ENCODE results near the gene CTAG1A.
"Not testable (repeated sequence)": the region's sequence is repeated elsewhere in the genome, so short reads cannot be mapped to it uniquely, and the experiment has no call there.

The CTAG1A gene

GRCh38 chrX:154628960-154629359 is 44.0 kb downstream of the CTAG1A start:
- not testable (repeated sequence) for DNase-seq (ENCODE audit: low read depth); H3K4me3 ChIP-seq (ENCODE audit: control insufficient read depth, low read depth, low read length)

GRCh38 chrX:154630949-154631348 is 46.0 kb downstream of the CTAG1A start:
- H3K4me3 ChIP-seq (ENCODE audit: control insufficient read depth, low read depth, low read length); DNase-seq (ENCODE audit: low read depth): not testable (repeated sequence)

DNA sequence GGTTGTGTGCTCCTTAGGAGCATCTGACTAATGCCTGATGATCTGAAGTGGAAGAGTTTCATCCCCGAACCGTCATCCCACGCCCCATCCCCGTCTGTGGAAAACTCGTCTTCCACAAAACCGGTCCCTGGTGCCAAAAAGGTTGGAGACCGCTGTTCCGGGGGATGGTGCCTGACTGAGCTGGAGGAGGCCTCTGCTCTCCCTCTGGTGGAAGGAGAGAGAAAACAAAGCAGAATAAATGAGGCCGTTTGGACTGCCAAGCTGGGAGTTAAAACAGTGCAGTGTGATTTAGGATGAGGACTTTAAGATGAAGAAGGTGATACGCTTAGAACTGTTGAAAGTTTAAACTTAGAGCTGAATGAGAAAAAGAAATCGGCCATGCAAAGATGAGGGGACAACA is 48.7 kb downstream of the CTAG1A start:
- not testable (repeated sequence) for DNase-seq (ENCODE audit: low read depth); H3K4me3 ChIP-seq (ENCODE audit: control insufficient read depth, low read depth, low read length)
